ENCODE data around the gene ABCA8. TPM values are rescaled to one million over a fixed set of nuclear protein-coding genes. Genes with fewer than 3 reads are reported as not detected.

Gene ABCA8
- total and polyA plus RNA-seq, 10 of the 15 experiments (the other 5 are each of a cell fraction or from before 2014, with no cell fraction given): 0.05 to 0.15 TPM; not detected in 8

- ChIA-PET CTCF (no interaction called here), SMC1A (ENCODE audit: uncharacterized antibody, unreplicated experiment) (interaction anchor here (0.8 to 1.3 kb wide), 2 partner anchors 10 to 296 kb away, joined by 3 to 4 read pairs; no protein-coding TSS in a partner anchor), RAD21 (ENCODE audit: unreplicated experiment) (no interaction called here), POLR2A (no interaction called here)
- no peak overlapping the region for H3K4me3 ChIP-seq
- no peak overlapping the region for H3K4me2 ChIP-seq (ENCODE audit: control insufficient read depth, insufficient read depth)
- TF ChIP-seq NFIC (IDR thresholded peaks at IDR 0.05; ENCODE audit: low read depth, low read length): no peak
- TF ChIP-seq ZNF24 (IDR thresholded peaks at IDR 0.05): no peak
- no peak for TF ChIP-seq BCL11A (IDR thresholded peaks at IDR 0.05; ENCODE audit: low read depth, low read length)
- no peak for TF ChIP-seq SMAD5 (IDR thresholded peaks at IDR 0.05; ENCODE audit: low read depth)
- no peak for TF ChIP-seq PAX8 (IDR thresholded peaks at IDR 0.05)
- TF ChIP-seq ATF3 (IDR thresholded peaks at IDR 0.05; ENCODE audit: borderline replicate concordance, extremely low read depth, low read depth, low read length): no peak
- TF ChIP-seq BHLHE40 (IDR thresholded peaks at IDR 0.05; ENCODE audit: borderline replicate concordance in 1 of 2, low read depth in 2 of 2, low read length in 1 of 2): no peak
- TF ChIP-seq CBX5 (IDR thresholded peaks at IDR 0.05; ENCODE audit: low read depth): no peak
- no peak for TF ChIP-seq KDM1A (IDR thresholded peaks at IDR 0.05; ENCODE audit: borderline replicate concordance)
- TF ChIP-seq WRNIP1 (IDR thresholded peaks at IDR 0.05; ENCODE audit: borderline replicate concordance, low read depth, low read length): no peak
- no peak for TF ChIP-seq TCF7 (IDR thresholded peaks at IDR 0.05; ENCODE audit: borderline replicate concordance)
- no peak for TF ChIP-seq RB1 (IDR thresholded peaks at IDR 0.05; ENCODE audit: borderline replicate concordance)
- no peak for TF ChIP-seq NR2C2 (IDR thresholded peaks at IDR 0.05; ENCODE audit: borderline replicate concordance, control insufficient read depth, insufficient read length, low read depth)
- no peak for TF ChIP-seq CREM (IDR thresholded peaks at IDR 0.05; ENCODE audit: low read depth)
- no peak for TF ChIP-seq ETV6 (conservative IDR thresholded peaks at IDR 0.05 in 1 of 2, IDR thresholded peaks at IDR 0.05 in 1 of 2; ENCODE audit: borderline replicate concordance in 1 of 2, low read depth in 1 of 2)
- no peaks in the 10 kb centered on the region for H4K20me1 ChIP-seq (ENCODE audit: control insufficient read depth, insufficient read depth)
- no peak overlapping the region for H2AFZ ChIP-seq (ENCODE audit: control insufficient read depth, low read depth, low read length)
- WGBS (ENCODE audit: insufficient coverage, insufficient replicate concordance, low lambda C conversion rate, missing lambda C conversion rate): 20% methylated on average over 4 of the region's 4 CpGs
- H3K9me3 ChIP-seq (replicated peaks; ENCODE audit: control insufficient read depth, insufficient read depth, low read length): no peaks in the 10 kb centered on the region
- H3K27me3 ChIP-seq (replicated peaks in 1 of 2; ENCODE audit: control insufficient read depth in 2 of 2, insufficient read depth in 2 of 2, low read length in 1 of 2): no peaks in the 10 kb centered on the region
- no peak overlapping the region for H3K9ac ChIP-seq (ENCODE audit: control insufficient read depth, insufficient read depth, low read length)
- DNase-seq (ENCODE audit: low read depth, low spot score): no peak
- H3K4me1 ChIP-seq (ENCODE audit: control insufficient read depth, insufficient read depth, low read length): no peaks in the 10 kb centered on the region
- FAIRE-seq: no peak
- in situ Hi-C loops (cut with MboI): no loop called here
- H3K36me3 ChIP-seq (ENCODE audit: control insufficient read depth in 2 of 2, insufficient read depth in 2 of 2, low read length in 1 of 2): no peaks in the 10 kb centered on the region
- H3K27ac ChIP-seq (ENCODE audit: control insufficient read depth, insufficient read depth): no peak overlapping the region
- intact Hi-C loops (cut with micrococcal nuclease; ENCODE audit: unreplicated experiment): no loop called here
- no peak for ATAC-seq
- no peaks in the 10 kb centered on the region for H3K79me2 ChIP-seq (ENCODE audit: control insufficient read depth, insufficient read depth, low read length)
- BruUV-seq (replicated peaks): no TSS peak
Measured at GRCh38 chr17:68943123-68943811, 11.9 kb downstream of the ABCA8 start.

All from GM12878 (cell line).